ENCODE measurements around the gene SPATA13. TPM values are rescaled to one million over a fixed set of nuclear protein-coding genes. Genes with fewer than 3 reads are reported as not detected.
"Not testable (repeated sequence)": the region's sequence is repeated elsewhere in the genome, so short reads cannot be mapped to it uniquely, and the experiment has no call there.

SPATA13 gene
- total and polyA plus RNA-seq, 12 donors = 20.0 to 85.5 (median 31.0) TPM

- DNase-seq = no peak
- 42 to 54% (median 44%) methylated on average over 5 of the region's 5 CpGs for WGBS, 4 donors
- Histone ChIP-seq H3K27me3 (no peaks in the 10 kb centered on the region), H3K4me1 (replicated peaks in 1 of 2) (no peaks in the 10 kb centered on the region), H3K9me3 (replicated peaks in 1 of 3) (no peaks in the 10 kb centered on the region), H3K27ac (no peak overlapping the region), H3K36me3 (replicated peaks in 1 of 2) (no peaks in the 10 kb centered on the region), H3K4me3 (no peak overlapping the region)
- peak in 2 of 6 experiments; percentile 32 for TF ChIP-seq CTCF (IDR thresholded peaks at IDR 0.05)
- no peak for TF ChIP-seq POLR2A (IDR thresholded peaks at IDR 0.05)
- intact Hi-C loops (cut with DNase I) = no loop called here
Observed at GRCh38 chr13:24313439-24313838, 152.9 kb downstream of the SPATA13 start.

- H3K4me1 ChIP-seq (replicated peaks in 1 of 2); H3K9me3 ChIP-seq (replicated peaks in 1 of 3); H3K4me3 ChIP-seq; H3K27ac ChIP-seq; H3K36me3 ChIP-seq (replicated peaks in 1 of 2); DNase-seq; H3K27me3 ChIP-seq; intact Hi-C loops (cut with DNase I): not testable (repeated sequence)
- WGBS, 4 donors = 80 to 98% (median 83%) methylated on average over 4 to 10 of the region's 10 CpGs
Observed at GRCh38 chr13:24317835-24318234, 157.3 kb downstream of the SPATA13 start.

- H3K4me1 ChIP-seq (replicated peaks in 1 of 2); intact Hi-C loops (cut with DNase I); H3K36me3 ChIP-seq (replicated peaks in 1 of 2); H3K9me3 ChIP-seq (replicated peaks in 1 of 3); H3K27me3 ChIP-seq; H3K4me3 ChIP-seq; H3K27ac ChIP-seq; DNase-seq: not testable (repeated sequence)
- 49 to 69% (median 59%) methylated on average over 4 of the region's 4 CpGs for WGBS, 4 donors
Observed at GRCh38 chr13:24318878-24319277, 158.4 kb downstream of the SPATA13 start.

- H3K27ac ChIP-seq; H3K27me3 ChIP-seq; H3K36me3 ChIP-seq (replicated peaks in 1 of 2); H3K4me1 ChIP-seq (replicated peaks in 1 of 2); H3K9me3 ChIP-seq (replicated peaks in 1 of 3); intact Hi-C loops (cut with DNase I); DNase-seq; H3K4me3 ChIP-seq: not testable (repeated sequence)
- 79 to 93% (median 87%) methylated on average over 2 to 6 of the region's 6 CpGs for WGBS, 4 donors
Observed at GRCh38 chr13:24319641-24320040, 159.1 kb downstream of the SPATA13 start.

- intact Hi-C loops (cut with DNase I); H3K27me3 ChIP-seq; H3K9me3 ChIP-seq (replicated peaks in 1 of 3); H3K4me3 ChIP-seq; H3K36me3 ChIP-seq (replicated peaks in 1 of 2); H3K27ac ChIP-seq; H3K4me1 ChIP-seq (replicated peaks in 1 of 2); DNase-seq: not testable (repeated sequence)
- 88 to 91% (median 91%) methylated on average over 8 of the region's 8 CpGs for WGBS, 4 donors
Observed at GRCh38 chr13:24321416-24321815, 160.9 kb downstream of the SPATA13 start.

GRCh38 chr13:24322470-24322869 lies 161.9 kb downstream of the SPATA13 start:
- H3K4me1 ChIP-seq (replicated peaks in 1 of 2); DNase-seq; H3K9me3 ChIP-seq (replicated peaks in 1 of 3); H3K4me3 ChIP-seq; H3K36me3 ChIP-seq (replicated peaks in 1 of 2); intact Hi-C loops (cut with DNase I); H3K27ac ChIP-seq; H3K27me3 ChIP-seq: not testable (repeated sequence)
- WGBS, 4 donors = 50 to 100% (median 67%) methylated on average over 2 of the region's 2 CpGs

- H3K27me3 ChIP-seq = no peaks in the 10 kb centered on the region
- WGBS, 4 donors = 71 to 82% (median 79%) methylated on average over 10 to 28 of the region's 28 CpGs
- intact Hi-C loops (cut with DNase I) = no loop called here
- H3K4me3 ChIP-seq = no peak overlapping the region
- no peak for DNase-seq
- H3K4me1 ChIP-seq (replicated peaks in 1 of 2) = no peaks in the 10 kb centered on the region
- H3K9me3 ChIP-seq (replicated peaks in 1 of 3) = no peaks in the 10 kb centered on the region
- no peak for TF ChIP-seq CTCF (IDR thresholded peaks at IDR 0.05)
- TF ChIP-seq POLR2A (IDR thresholded peaks at IDR 0.05) = no peak
- H3K27ac ChIP-seq = no peak overlapping the region
- no peaks in the 10 kb centered on the region for H3K36me3 ChIP-seq (replicated peaks in 1 of 2)
Observed at GRCh38 chr13:24323036-24323738, 162.7 kb downstream of the SPATA13 start.

Data from adrenal gland (tissue), 12 donors.